Measurements from ENCODE around the gene FAM174B.

DNA sequence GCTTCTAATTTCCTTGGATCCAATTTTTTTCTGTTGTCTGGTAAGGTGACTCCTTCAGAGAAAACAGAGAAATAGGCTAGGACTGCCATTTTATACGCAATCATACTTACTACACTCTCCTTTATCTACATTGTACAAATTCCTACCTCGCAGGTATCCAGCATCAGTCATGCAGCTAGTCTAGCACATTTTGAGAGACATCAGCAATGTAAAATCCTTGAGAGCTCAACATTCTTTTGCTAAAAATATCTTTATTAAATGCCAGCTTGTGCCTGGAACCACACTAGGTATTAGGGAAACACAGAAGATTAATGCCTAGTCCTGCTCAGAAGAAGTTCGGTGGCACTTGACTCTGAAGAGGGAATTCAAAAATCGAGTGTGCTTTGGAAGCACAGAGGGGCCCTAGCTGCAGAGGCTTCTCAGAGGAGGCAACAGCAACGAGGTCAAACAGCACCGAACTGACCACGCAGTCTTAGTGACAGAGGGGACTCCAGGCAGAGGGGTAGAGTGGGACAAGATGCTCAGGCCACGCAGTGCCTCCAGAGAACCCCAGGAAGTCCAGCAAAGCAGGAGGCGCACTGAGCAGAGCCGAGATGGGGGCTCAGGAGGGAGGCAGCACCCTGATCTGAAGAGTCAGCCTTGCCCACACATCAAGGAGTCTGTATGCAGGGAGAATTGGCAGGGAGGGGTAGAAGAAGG lies 3.5 kb downstream of the FAM174B start:
- no peak for TF ChIP-seq CTCF (IDR thresholded peaks at IDR 0.05)
- no peak for TF ChIP-seq POLR2A (IDR thresholded peaks at IDR 0.05)
- TF ChIP-seq EP300 (IDR thresholded peaks at IDR 0.05; ENCODE audit: low read depth) = no peak
- TF ChIP-seq POLR2AphosphoS5 (IDR thresholded peaks at IDR 0.05) = no peak
